HEK293 (cell line): ENCODE measurements around the gene DENND4B.

Source experiments
- HOXA7 ChIP-seq: sonication (generic); formaldehyde crosslinking; IDR thresholded peaks from 2 replicates; pipeline ENCODE4 v1.8.1; 2022; ENCODE audit warnings: missing genetic modification reagents, borderline replicate concordance
- HOXD13 ChIP-seq: sonication (generic); formaldehyde crosslinking; IDR thresholded peaks from 2 replicates; pipeline ENCODE4 v1.8.0; 2022; ENCODE audit warnings: missing genetic modification reagents, borderline replicate concordance
- IKZF3 ChIP-seq: fragments of 450-650 bp; IDR thresholded peaks from 2 replicates; pipeline ENCODE4 v1.5.0; 2018; ENCODE audit warnings: missing biosample characterization, mild to moderate bottlenecking, missing genetic modification characterization, moderate library complexity
- RBAK ChIP-seq: fragments of 450-650 bp; formaldehyde crosslinking; IDR thresholded peaks from 2 replicates; pipeline ENCODE4 v1.5.1; 2016; ENCODE audit warnings: missing biosample characterization, missing genetic modification characterization
- SP7 ChIP-seq: fragments of 450-650 bp; formaldehyde crosslinking; IDR thresholded peaks from 2 replicates; pipeline ENCODE4 v1.5.1; 2016; ENCODE audit warnings: missing biosample characterization, missing genetic modification characterization
- YY2 ChIP-seq: fragments of 450-650 bp; formaldehyde crosslinking; IDR thresholded peaks from 2 replicates; pipeline ENCODE4 v1.5.1; 2016; ENCODE audit warnings: missing biosample characterization, missing genetic modification characterization
- ZBTB20 ChIP-seq: fragments of 450-650 bp; formaldehyde crosslinking; IDR thresholded peaks from 2 replicates; pipeline ENCODE4 v1.5.1; 2016; ENCODE audit warnings: missing biosample characterization, missing genetic modification characterization
- ZBTB8A ChIP-seq: fragments of 450-650 bp; formaldehyde crosslinking; IDR thresholded peaks from 2 replicates; pipeline ENCODE4 v1.5.1; 2016; ENCODE audit warnings: missing biosample characterization, missing genetic modification characterization
- ZFP3 ChIP-seq: fragments of 450-650 bp; formaldehyde crosslinking; IDR thresholded peaks from 2 replicates; pipeline ENCODE4 v1.5.1; 2016; ENCODE audit warnings: low read depth, missing biosample characterization, missing genetic modification characterization
- ZFP37 ChIP-seq: fragments of 450-650 bp; formaldehyde crosslinking; IDR thresholded peaks from 2 replicates; pipeline ENCODE4 v1.5.1; 2016; ENCODE audit warnings: missing biosample characterization, missing genetic modification characterization
- ZFP69B ChIP-seq: fragments of 450-650 bp; formaldehyde crosslinking; IDR thresholded peaks from 2 replicates; pipeline ENCODE4 v1.5.1; 2016; ENCODE audit warnings: missing biosample characterization, missing genetic modification characterization
- ZNF140 ChIP-seq: fragments of 450-650 bp; formaldehyde crosslinking; IDR thresholded peaks from 2 replicates; pipeline ENCODE4 v1.5.1; 2016; ENCODE audit warnings: missing biosample characterization, missing genetic modification characterization
- ZNF146 ChIP-seq: fragments of 450-650 bp; formaldehyde crosslinking; IDR thresholded peaks from 2 replicates; pipeline ENCODE4 v1.5.1; 2016; ENCODE audit warnings: missing biosample characterization, missing genetic modification characterization
- ZNF157 ChIP-seq: fragments of 450-650 bp; formaldehyde crosslinking; IDR thresholded peaks from 2 replicates; pipeline ENCODE4 v1.5.1; 2016; ENCODE audit warnings: missing biosample characterization, missing genetic modification characterization
- ZNF211 ChIP-seq: fragments of 450-650 bp; formaldehyde crosslinking; IDR thresholded peaks from 2 replicates; pipeline ENCODE4 v1.5.1; 2016; ENCODE audit warnings: low read depth, missing biosample characterization, missing genetic modification characterization
- ZNF266 ChIP-seq: fragments of 450-650 bp; formaldehyde crosslinking; IDR thresholded peaks from 2 replicates; pipeline ENCODE4 v1.5.1; 2016; ENCODE audit warnings: missing biosample characterization, missing genetic modification characterization, low read depth
- ZNF292 ChIP-seq: fragments of 450-650 bp; formaldehyde crosslinking; IDR thresholded peaks from 2 replicates; pipeline ENCODE4 v1.5.1; 2016; ENCODE audit warnings: low read depth, missing biosample characterization, missing genetic modification characterization, borderline replicate concordance
- ZNF302 ChIP-seq: fragments of 450-650 bp; formaldehyde crosslinking; IDR thresholded peaks from 2 replicates; pipeline ENCODE4 v1.5.1; 2016; ENCODE audit warnings: missing biosample characterization, missing genetic modification characterization, low read depth
- ZNF335 ChIP-seq: fragments of 450-650 bp; formaldehyde crosslinking; conservative IDR thresholded peaks from 2 replicates; pipeline ENCODE4 v1.5.1; 2016; ENCODE audit warnings: missing biosample characterization, missing genetic modification characterization
- ZNF423 ChIP-seq: fragments of 450-650 bp; formaldehyde crosslinking; IDR thresholded peaks from 2 replicates; pipeline ENCODE4 v1.5.1; 2016; ENCODE audit warnings: missing biosample characterization, missing genetic modification characterization
- ZNF529 ChIP-seq: fragments of 450-650 bp; formaldehyde crosslinking; IDR thresholded peaks from 2 replicates; pipeline ENCODE4 v1.5.1; 2017; ENCODE audit warnings: missing genetic modification characterization, missing biosample characterization; ENCODE audit not compliant: insufficient replicate concordance
- ZNF610 ChIP-seq: fragments of 450-650 bp; formaldehyde crosslinking; IDR thresholded peaks from 2 replicates; pipeline ENCODE4 v1.5.1; 2016; ENCODE audit warnings: missing biosample characterization, missing genetic modification characterization, borderline replicate concordance
- ZNF660 ChIP-seq: fragments of 450-650 bp; IDR thresholded peaks from 2 replicates; pipeline ENCODE4 v1.5.1; 2018; ENCODE audit warnings: missing biosample characterization, mild to moderate bottlenecking, missing genetic modification characterization
- ZNF776 ChIP-seq: fragments of 450-650 bp; formaldehyde crosslinking; IDR thresholded peaks from 2 replicates; pipeline ENCODE4 v1.5.0; 2017; ENCODE audit warnings: missing biosample characterization, missing genetic modification characterization, borderline replicate concordance
- ZNF777 ChIP-seq: fragments of 450-650 bp; formaldehyde crosslinking; IDR thresholded peaks from 2 replicates; pipeline ENCODE4 v1.5.1; 2017; ENCODE audit warnings: missing biosample characterization, missing genetic modification characterization, borderline replicate concordance
- ZSCAN16 ChIP-seq: fragments of 450-650 bp; formaldehyde crosslinking; IDR thresholded peaks from 2 replicates; pipeline ENCODE4 v1.5.1; 2016; ENCODE audit warnings: missing biosample characterization, missing genetic modification characterization
- ZSCAN30 ChIP-seq: fragments of 450-650 bp; IDR thresholded peaks from 2 replicates; pipeline ENCODE4 v1.5.1; 2018; ENCODE audit warnings: missing biosample characterization, mild to moderate bottlenecking, missing genetic modification characterization, moderate library complexity
- TF ChIP-seq, protein P1 (sequence below): fragments of 450-650 bp; formaldehyde crosslinking; IDR thresholded peaks from 2 replicates; pipeline ENCODE4 v1.5.1; 2016; ENCODE audit warnings: missing biosample characterization, missing genetic modification characterization
- TF ChIP-seq, protein P2 (sequence below): fragments of 450-650 bp; formaldehyde crosslinking; IDR thresholded peaks from 2 replicates; pipeline ENCODE4 v1.5.1; 2017; ENCODE audit warnings: missing biosample characterization, missing genetic modification characterization
- TF ChIP-seq, protein P3 (sequence below): fragments of 450-650 bp; formaldehyde crosslinking; IDR thresholded peaks from 2 replicates; pipeline ENCODE4 v1.5.1; 2016; ENCODE audit warnings: missing biosample characterization, missing genetic modification characterization
- TF ChIP-seq, protein P4 (sequence below): fragments of 450-650 bp; formaldehyde crosslinking; IDR thresholded peaks from 2 replicates; pipeline ENCODE4 v1.5.1; 2016; ENCODE audit warnings: missing biosample characterization, missing genetic modification characterization
- TF ChIP-seq, protein P5 (sequence below): fragments of 450-650 bp; formaldehyde crosslinking; IDR thresholded peaks from 2 replicates; pipeline ENCODE4 v1.5.1; 2016; ENCODE audit warnings: missing biosample characterization, missing genetic modification characterization

Gene DENND4B

DNA sequence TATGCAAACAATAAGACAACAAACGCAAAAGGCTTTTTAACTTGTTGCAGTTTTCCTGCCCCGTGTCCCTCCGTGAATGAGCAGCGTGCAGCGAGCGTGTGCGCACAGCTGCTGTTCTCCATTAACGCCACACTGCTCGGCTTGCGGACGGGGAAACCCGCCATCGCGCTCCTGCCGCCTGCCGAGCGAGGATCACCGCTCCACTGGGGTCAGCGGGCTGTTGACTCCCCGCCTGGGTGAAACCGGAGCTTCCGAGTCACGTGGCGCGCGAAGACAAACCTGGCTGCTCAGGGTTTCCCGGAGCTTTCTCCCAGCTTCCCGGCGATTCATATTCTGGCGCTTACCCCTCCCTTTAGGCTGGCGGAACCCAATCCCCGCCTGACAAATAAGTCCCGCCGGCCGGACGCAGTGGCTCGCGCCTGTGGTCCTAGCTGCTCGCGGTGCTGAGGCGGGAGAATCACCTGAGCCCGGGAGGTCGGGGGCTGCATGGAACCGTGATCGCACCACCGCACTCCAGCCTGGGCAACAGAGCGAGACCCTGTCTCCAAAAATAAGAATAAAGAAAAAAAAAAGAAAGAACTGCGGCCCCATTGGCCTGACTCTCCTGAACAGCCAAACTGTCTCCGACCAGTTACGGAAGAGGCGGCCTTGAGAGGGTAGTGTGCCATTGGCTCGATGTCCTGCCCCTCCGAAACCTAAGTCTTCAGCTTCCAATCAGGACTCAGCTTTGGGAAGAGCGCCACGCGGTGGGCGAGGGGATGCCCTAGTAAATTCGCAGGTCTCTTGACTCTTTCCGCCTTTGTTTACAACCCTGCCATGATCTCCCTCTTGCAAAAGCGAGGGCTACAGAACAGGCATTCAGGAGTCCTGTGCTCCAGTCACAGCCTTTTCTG, 20.8 kb upstream of the DENND4B start, which contains the start of gene CREB3L4 (continued):
- TF ChIP-seq, protein P1, sequence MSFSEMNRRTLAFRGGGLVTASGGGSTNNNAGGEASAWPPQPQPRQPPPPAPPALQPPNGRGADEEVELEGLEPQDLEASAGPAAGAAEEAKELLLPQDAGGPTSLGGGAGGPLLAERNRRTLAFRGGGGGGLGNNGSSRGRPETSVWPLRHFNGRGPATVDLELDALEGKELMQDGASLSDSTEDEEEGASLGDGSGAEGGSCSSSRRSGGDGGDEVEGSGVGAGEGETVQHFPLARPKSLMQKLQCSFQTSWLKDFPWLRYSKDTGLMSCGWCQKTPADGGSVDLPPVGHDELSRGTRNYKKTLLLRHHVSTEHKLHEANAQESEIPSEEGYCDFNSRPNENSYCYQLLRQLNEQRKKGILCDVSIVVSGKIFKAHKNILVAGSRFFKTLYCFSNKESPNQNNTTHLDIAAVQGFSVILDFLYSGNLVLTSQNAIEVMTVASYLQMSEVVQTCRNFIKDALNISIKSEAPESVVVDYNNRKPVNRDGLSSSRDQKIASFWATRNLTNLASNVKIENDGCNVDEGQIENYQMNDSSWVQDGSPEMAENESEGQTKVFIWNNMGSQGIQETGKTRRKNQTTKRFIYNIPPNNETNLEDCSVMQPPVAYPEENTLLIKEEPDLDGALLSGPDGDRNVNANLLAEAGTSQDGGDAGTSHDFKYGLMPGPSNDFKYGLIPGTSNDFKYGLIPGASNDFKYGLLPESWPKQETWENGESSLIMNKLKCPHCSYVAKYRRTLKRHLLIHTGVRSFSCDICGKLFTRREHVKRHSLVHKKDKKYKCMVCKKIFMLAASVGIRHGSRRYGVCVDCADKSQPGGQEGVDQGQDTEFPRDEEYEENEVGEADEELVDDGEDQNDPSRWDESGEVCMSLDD (tag by site-specific recombination): 0 out of 2 replicates have a peak, but pooled peaks have one; percentile 64
- TF ChIP-seq ZSCAN30 (tag by site-specific recombination) (peak; percentile 80; the same call in 1 of the 2 replicates), ZNF776 (tag by site-specific recombination) (no peak), ZSCAN16 (tag by site-specific recombination) (0 out of 2 replicates have a peak, but pooled peaks have one; percentile 20), ZNF157 (tag by site-specific recombination) (no peak), ZNF423 (tag by site-specific recombination) (0 out of 2 replicates have a peak, but pooled peaks have one; percentile 50), SP7 (tag by site-specific recombination) (peak; percentile 82; the same call in 1 of the 2 replicates), IKZF3 (tag by site-specific recombination) (peak; percentile 100), ZFP37 (tag by site-specific recombination) (peak; percentile 10; the same call in 1 of the 2 replicates), YY2 (peak; percentile 65), HOXA7 (CRISPR knock-in tag) (no peak), HOXD13 (CRISPR knock-in tag) (0 out of 2 replicates have a peak, but pooled peaks have one; percentile 54), ZNF529 (tag by site-specific recombination) (no peak), ZNF302 (no peak), ZNF211 (tag by site-specific recombination) (no peak), ZNF777 (tag by site-specific recombination) (no peak), ZNF146 (tag by site-specific recombination) (0 out of 2 replicates have a peak, but pooled peaks have one; percentile 14), ZNF660 (peak; percentile 88), ZBTB8A (peak; percentile 75), RBAK (tag by site-specific recombination) (no peak), ZBTB20 (peak; percentile 96), ZFP69B (tag by site-specific recombination) (no peak; the same call in 1 of the 2 replicates), ZNF335 (tag by site-specific recombination) (peak; percentile 99), ZNF266 (tag by site-specific recombination) (no peak), ZNF292 (tag by site-specific recombination) (no peak), ZNF610 (tag by site-specific recombination) (peak; percentile 78), ZNF140 (tag by site-specific recombination) (no peak), ZFP3 (peak; percentile 63; the same call in 1 of the 2 replicates)
- TF ChIP-seq, protein P2, sequence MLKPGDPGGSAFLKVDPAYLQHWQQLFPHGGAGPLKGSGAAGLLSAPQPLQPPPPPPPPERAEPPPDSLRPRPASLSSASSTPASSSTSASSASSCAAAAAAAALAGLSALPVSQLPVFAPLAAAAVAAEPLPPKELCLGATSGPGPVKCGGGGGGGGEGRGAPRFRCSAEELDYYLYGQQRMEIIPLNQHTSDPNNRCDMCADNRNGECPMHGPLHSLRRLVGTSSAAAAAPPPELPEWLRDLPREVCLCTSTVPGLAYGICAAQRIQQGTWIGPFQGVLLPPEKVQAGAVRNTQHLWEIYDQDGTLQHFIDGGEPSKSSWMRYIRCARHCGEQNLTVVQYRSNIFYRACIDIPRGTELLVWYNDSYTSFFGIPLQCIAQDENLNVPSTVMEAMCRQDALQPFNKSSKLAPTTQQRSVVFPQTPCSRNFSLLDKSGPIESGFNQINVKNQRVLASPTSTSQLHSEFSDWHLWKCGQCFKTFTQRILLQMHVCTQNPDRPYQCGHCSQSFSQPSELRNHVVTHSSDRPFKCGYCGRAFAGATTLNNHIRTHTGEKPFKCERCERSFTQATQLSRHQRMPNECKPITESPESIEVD: no peak
- TF ChIP-seq, protein P3, sequence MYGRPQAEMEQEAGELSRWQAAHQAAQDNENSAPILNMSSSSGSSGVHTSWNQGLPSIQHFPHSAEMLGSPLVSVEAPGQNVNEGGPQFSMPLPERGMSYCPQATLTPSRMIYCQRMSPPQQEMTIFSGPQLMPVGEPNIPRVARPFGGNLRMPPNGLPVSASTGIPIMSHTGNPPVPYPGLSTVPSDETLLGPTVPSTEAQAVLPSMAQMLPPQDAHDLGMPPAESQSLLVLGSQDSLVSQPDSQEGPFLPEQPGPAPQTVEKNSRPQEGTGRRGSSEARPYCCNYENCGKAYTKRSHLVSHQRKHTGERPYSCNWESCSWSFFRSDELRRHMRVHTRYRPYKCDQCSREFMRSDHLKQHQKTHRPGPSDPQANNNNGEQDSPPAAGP (tag by site-specific recombination): 0 out of 2 replicates have a peak, but pooled peaks have one; percentile 77
- TF ChIP-seq, protein P4, sequence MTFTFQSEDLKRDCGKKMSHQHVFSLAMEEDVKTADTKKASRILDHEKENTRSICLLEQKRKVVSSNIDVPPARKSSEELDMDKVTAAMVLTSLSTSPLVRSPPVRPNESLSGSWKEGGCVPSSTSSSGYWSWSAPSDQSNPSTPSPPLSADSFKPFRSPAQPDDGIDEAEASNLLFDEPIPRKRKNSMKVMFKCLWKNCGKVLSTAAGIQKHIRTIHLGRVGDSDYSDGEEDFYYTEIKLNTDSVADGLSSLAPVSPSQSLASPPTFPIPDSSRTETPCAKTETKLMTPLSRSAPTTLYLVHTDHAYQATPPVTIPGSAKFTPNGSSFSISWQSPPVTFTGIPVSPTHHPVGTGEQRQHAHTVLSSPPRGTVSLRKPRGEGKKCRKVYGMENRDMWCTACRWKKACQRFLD (tag by site-specific recombination): no peak
- TF ChIP-seq, protein P5, sequence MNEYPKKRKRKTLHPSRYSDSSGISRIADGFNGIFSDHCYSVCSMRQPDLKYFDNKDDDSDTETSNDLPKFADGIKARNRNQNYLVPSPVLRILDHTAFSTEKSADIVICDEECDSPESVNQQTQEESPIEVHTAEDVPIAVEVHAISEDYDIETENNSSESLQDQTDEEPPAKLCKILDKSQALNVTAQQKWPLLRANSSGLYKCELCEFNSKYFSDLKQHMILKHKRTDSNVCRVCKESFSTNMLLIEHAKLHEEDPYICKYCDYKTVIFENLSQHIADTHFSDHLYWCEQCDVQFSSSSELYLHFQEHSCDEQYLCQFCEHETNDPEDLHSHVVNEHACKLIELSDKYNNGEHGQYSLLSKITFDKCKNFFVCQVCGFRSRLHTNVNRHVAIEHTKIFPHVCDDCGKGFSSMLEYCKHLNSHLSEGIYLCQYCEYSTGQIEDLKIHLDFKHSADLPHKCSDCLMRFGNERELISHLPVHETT: no peak
